Mucosa of stomach (tissue), 1 donor: ENCODE data around the gene TES.
A peak's percentile ranks its signal among the peaks of the same experiment; 100 is the strongest.

ENCODE experiments used
- H3K27me3 ChIP-seq: one replicate; pipeline ENCODE4 v1.7.0; 2013; ENCODE audit warnings: mild to moderate bottlenecking, low read length; ENCODE audit not compliant: control insufficient read depth, insufficient read depth
- H3K36me3 ChIP-seq: one replicate; pipeline ENCODE4 v1.7.0; 2013; ENCODE audit warnings: low read length; ENCODE audit not compliant: control insufficient read depth, insufficient read depth
- H3K4me1 ChIP-seq: one replicate; pipeline ENCODE4 v1.7.0; 2013; ENCODE audit warnings: mild to moderate bottlenecking, low read length; ENCODE audit not compliant: control insufficient read depth, insufficient read depth
- H3K4me3 ChIP-seq: one replicate; pipeline ENCODE4 v1.7.0; 2013; ENCODE audit warnings: low read length
- H3K9ac ChIP-seq: one replicate; pipeline ENCODE4 v1.7.0; 2013; ENCODE audit warnings: mild to moderate bottlenecking, low read length, moderate library complexity
- H3K9me3 ChIP-seq: one replicate; pipeline ENCODE4 v1.7.0; 2013; ENCODE audit warnings: mild to moderate bottlenecking, low read length, moderate library complexity; ENCODE audit not compliant: control insufficient read depth
- donor health status: Pancreatic carcinoma.

TES gene

GRCh38 chr7:116196947-116197346 lies 13.4 kb upstream of the TES start:
- Histone ChIP-seq H3K9me3 (no peaks in the 10 kb centered on the region), H3K36me3 (no peaks in the 10 kb centered on the region), H3K4me3 (no peak overlapping the region), H3K27me3 (no peaks in the 10 kb centered on the region), H3K9ac (no peak overlapping the region), H3K4me1 (no peaks in the 10 kb centered on the region)

- no peaks in the 10 kb centered on the region for H3K36me3 ChIP-seq
Measured at GRCh38 chr7:116197360-116197759, 13.0 kb upstream of the TES start.

GRCh38 chr7:116198748-116199410 lies 11.5 kb upstream of the TES start:
- Histone ChIP-seq H3K9ac (no peak overlapping the region), H3K4me3 (no peak overlapping the region)

More at GRCh38 chr7:116197360-116197759, 13.0 kb upstream of the TES start:
- Histone ChIP-seq H3K4me3 (no peak overlapping the region), H3K9ac (no peak overlapping the region), H3K27me3 (no peaks in the 10 kb centered on the region), H3K9me3 (no peaks in the 10 kb centered on the region), H3K4me1 (no peaks in the 10 kb centered on the region)

GRCh38 chr7:116200963-116201362 lies 9.4 kb upstream of the TES start:
- Histone ChIP-seq H3K9ac (no peak overlapping the region), H3K36me3 (no peaks in the 10 kb centered on the region), H3K4me1 (no peaks in the 10 kb centered on the region), H3K27me3 (no peaks in the 10 kb centered on the region), H3K9me3 (no peaks in the 10 kb centered on the region), H3K4me3 (no peak overlapping the region)

More at GRCh38 chr7:116198748-116199410, 11.5 kb upstream of the TES start:
- Histone ChIP-seq H3K27me3 (no peaks in the 10 kb centered on the region), H3K4me1 (no peaks in the 10 kb centered on the region), H3K36me3 (no peaks in the 10 kb centered on the region), H3K9me3 (no peaks in the 10 kb centered on the region)

- H3K9me3 ChIP-seq = no peaks in the 10 kb centered on the region
- no peaks in the 10 kb centered on the region for H3K4me1 ChIP-seq
- H3K4me3 ChIP-seq = no peak overlapping the region
- H3K9ac ChIP-seq = no peak overlapping the region
- no peaks in the 10 kb centered on the region for H3K36me3 ChIP-seq
- no peaks in the 10 kb centered on the region for H3K27me3 ChIP-seq
Measured at GRCh38 chr7:116206141-116206540, 4.2 kb upstream of the TES start.

GRCh38 chr7:116208919-116209318 lies 1.4 kb upstream of the TES start:
- H3K36me3 ChIP-seq = no peaks in the 10 kb centered on the region
- no peaks in the 10 kb centered on the region for H3K9me3 ChIP-seq
- H3K27me3 ChIP-seq = no peaks in the 10 kb centered on the region
- peaks cover 8% of the 10 kb centered on the region for H3K4me1 ChIP-seq
- H3K9ac ChIP-seq = no peak overlapping the region
- H3K4me3 ChIP-seq = no peak overlapping the region

GRCh38 chr7:116209561-116210070 lies 723 bp upstream of the TES start:
- H3K4me1 ChIP-seq = peaks cover 14% of the 10 kb centered on the region
- H3K9ac ChIP-seq = no peak overlapping the region
- no peaks in the 10 kb centered on the region for H3K27me3 ChIP-seq
- H3K9me3 ChIP-seq = no peaks in the 10 kb centered on the region
- H3K36me3 ChIP-seq = no peaks in the 10 kb centered on the region
- no peak overlapping the region for H3K4me3 ChIP-seq

- Histone ChIP-seq H3K9ac (peak overlapping the region; percentile 95), H3K36me3 (no peaks in the 10 kb centered on the region), H3K27me3 (no peaks in the 10 kb centered on the region), H3K4me1 (peaks cover 19% of the 10 kb centered on the region), H3K9me3 (no peaks in the 10 kb centered on the region), H3K4me3 (peak overlapping the region; percentile 79)
Measured at GRCh38 chr7:116211006-116211912, 920 bp downstream of the TES start.

- Histone ChIP-seq H3K9ac (peak overlapping the region; percentile 95), H3K4me3 (peak overlapping the region; percentile 79), H3K4me1 (peaks cover 19% of the 10 kb centered on the region), H3K27me3 (no peaks in the 10 kb centered on the region), H3K36me3 (no peaks in the 10 kb centered on the region), H3K9me3 (no peaks in the 10 kb centered on the region)
Measured at GRCh38 chr7:116211913-116212596, 1.7 kb downstream of the TES start.

- Histone ChIP-seq H3K9ac (peak overlapping the region; percentile 95), H3K4me1 (peaks cover 24% of the 10 kb centered on the region), H3K4me3 (no peak overlapping the region), H3K27me3 (no peaks in the 10 kb centered on the region), H3K36me3 (no peaks in the 10 kb centered on the region), H3K9me3 (no peaks in the 10 kb centered on the region)
Measured at GRCh38 chr7:116212869-116213268, 2.5 kb downstream of the TES start.

- Histone ChIP-seq H3K9me3 (no peaks in the 10 kb centered on the region), H3K4me1 (peaks cover 26% of the 10 kb centered on the region), H3K4me3 (no peak overlapping the region)
Measured at GRCh38 chr7:116213361-116214130, 3.2 kb downstream of the TES start.

More at GRCh38 chr7:116213361-116214130, 3.2 kb downstream of the TES start:
- H3K9ac ChIP-seq = peak overlapping the region; percentile 20
- no peaks in the 10 kb centered on the region for H3K27me3 ChIP-seq
- H3K36me3 ChIP-seq = no peaks in the 10 kb centered on the region
